Endodermal cell (in vitro differentiated cells): ENCODE results near the gene RAB27B. TPM values are rescaled to one million over a fixed set of nuclear protein-coding genes. Genes with fewer than 3 reads are reported as not detected.

Source experiments
- DNase-seq: peaks from one replicate; pipeline ENCODE4 v3.0.0-alpha.2; 2017
- H3K27ac ChIP-seq: 2 replicates; pipeline ENCODE4 v1.5.1; 2013; ENCODE audit warnings: mild to moderate bottlenecking, low read depth, low read length, moderate library complexity
- H3K27me3 ChIP-seq: 2 replicates; pipeline ENCODE4 v1.6.1; 2013; ENCODE audit warnings: mild to moderate bottlenecking, low read length, moderate library complexity; ENCODE audit not compliant: insufficient read depth, control insufficient read depth, poor library complexity, severe bottlenecking
- H3K36me3 ChIP-seq: 2 replicates; pipeline ENCODE4 v1.7.0; 2013; ENCODE audit warnings: mild to moderate bottlenecking, low read length, moderate library complexity; ENCODE audit not compliant: control insufficient read depth, insufficient read depth
- H3K4me1 ChIP-seq: one replicate; pipeline ENCODE4 v1.7.0; 2013; ENCODE audit warnings: low read length; ENCODE audit not compliant: control insufficient read depth, insufficient read depth
- H3K4me3 ChIP-seq: 2 replicates; pipeline ENCODE4 v1.5.1; 2013; ENCODE audit warnings: mild to moderate bottlenecking, low read length, moderate library complexity
- H3K9ac ChIP-seq: 2 replicates; pipeline ENCODE4 v1.6.1; 2013; ENCODE audit warnings: mild to moderate bottlenecking, low read length, moderate library complexity; ENCODE audit not compliant: poor library complexity, severe bottlenecking; ENCODE audit errors: extremely low read depth
- H3K9me3 ChIP-seq: 2 replicates; pipeline ENCODE4 v1.6.1; 2013; ENCODE audit warnings: mild to moderate bottlenecking, low read length, moderate library complexity; ENCODE audit not compliant: control insufficient read depth
- H3K27ac Mint-ChIP-seq: 2 replicates; pipeline ENCODE4 v1.8.0; 2020; ENCODE audit warnings: mixed read lengths
- H3K27me3 Mint-ChIP-seq: 2 replicates; pipeline ENCODE4 v1.8.0; 2021; ENCODE audit warnings: mild to moderate bottlenecking, mixed read lengths; ENCODE audit not compliant: insufficient read depth
- H3K36me3 Mint-ChIP-seq: 2 replicates; pipeline ENCODE4 v1.8.0; 2020; ENCODE audit warnings: low read depth, mixed read lengths
- H3K4me1 Mint-ChIP-seq: 2 replicates; pipeline ENCODE4 v1.8.0; 2020; ENCODE audit warnings: mixed read lengths
- H3K4me3 Mint-ChIP-seq: 2 replicates; pipeline ENCODE4 v1.8.0; 2020; ENCODE audit warnings: mild to moderate bottlenecking, moderate library complexity, mixed read lengths
- H3K9me3 Mint-ChIP-seq: 2 replicates; pipeline ENCODE4 v1.8.0; 2020; ENCODE audit warnings: mild to moderate bottlenecking, mixed read lengths
- CTCF ChIP-seq: fragments of 200-600 bp; sonication (generic); conservative IDR thresholded peaks from 2 replicates; pipeline ENCODE4 v1.5.0; 2021; ENCODE audit warnings: antibody characterized with exemption, mild to moderate bottlenecking
- WGBS, 2 experiments: methylation state at CpG; one replicate each; pipeline versions ENCODE4 v1.1.5 to v1.1.7; 2013; ENCODE audit warnings: missing lambda C conversion rate in 2 of 2, mixed read lengths in 1 of 2; ENCODE audit not compliant: insufficient coverage in 1 of 2, insufficient read length in 1 of 2; 5-methylcytosine and 5-hydroxymethylcytosine counted together
- total RNA-seq, 2 donors: library from RNA; stranded (reverse); fragmentation: NEBNext Ultra II Directional in 1 of 2; extraction: Animal tissue kit (Norgen Biotek cat#: 25700) in 1 of 2; gene quantifications; 2 replicates in 1 of 2; 3 replicates in 1 of 2; pipeline ENCODE4 v1.2.1, GENCODE V29; 2021

The RAB27B gene
- total RNA-seq, 2 donors from 2014 or later = 0.40 to 0.99 TPM

- Mint-ChIP-seq H3K36me3 (no peaks in the 10 kb centered on the region), H3K9me3 (peaks cover 5% of the 10 kb centered on the region), H3K4me3 (no peak overlapping the region), H3K27ac (no peak overlapping the region), H3K27me3 (no peaks in the 10 kb centered on the region), H3K4me1 (peaks cover 6% of the 10 kb centered on the region)
- no peaks in the 10 kb centered on the region for H3K9me3 ChIP-seq
- WGBS, 2 experiments = 98 to 100% methylated on average over 2 of the region's 2 CpGs
- H3K36me3 ChIP-seq = no peaks in the 10 kb centered on the region
- no peaks in the 10 kb centered on the region for H3K4me1 ChIP-seq
- DNase-seq = no peak
- H3K4me3 ChIP-seq = no peak overlapping the region
- H3K9ac ChIP-seq = no peak overlapping the region
- TF ChIP-seq CTCF = no peak
- no peak overlapping the region for H3K27ac ChIP-seq
- H3K27me3 ChIP-seq = no peaks in the 10 kb centered on the region
These were observed 7.7 kb downstream of the RAB27B start for GRCh38 chr18:54835944-54836343.

GRCh38 chr18:54843314-54843713, 15.0 kb downstream of the RAB27B start:
- WGBS, 2 experiments = 90 to 100% methylated on average over 1 to 2 of the region's 2 CpGs
- H3K9me3 ChIP-seq = no peaks in the 10 kb centered on the region
- no peaks in the 10 kb centered on the region for H3K4me1 ChIP-seq
- no peak overlapping the region for H3K4me3 ChIP-seq
- H3K27me3 ChIP-seq = no peaks in the 10 kb centered on the region
- Mint-ChIP-seq H3K4me3 (no peak overlapping the region), H3K36me3 (no peaks in the 10 kb centered on the region), H3K27me3 (no peaks in the 10 kb centered on the region), H3K27ac (no peak overlapping the region), H3K4me1 (peaks cover 4% of the 10 kb centered on the region), H3K9me3 (no peaks in the 10 kb centered on the region)
- DNase-seq = no peak
- no peak for TF ChIP-seq CTCF
- no peak overlapping the region for H3K27ac ChIP-seq
- H3K9ac ChIP-seq = no peak overlapping the region
- no peaks in the 10 kb centered on the region for H3K36me3 ChIP-seq

- Mint-ChIP-seq H3K27me3 (no peaks in the 10 kb centered on the region), H3K27ac (no peak overlapping the region)
- no peak for TF ChIP-seq CTCF
These were observed 17.5 kb downstream of the RAB27B start for GRCh38 chr18:54845787-54846186.

More at GRCh38 chr18:54845787-54846186, 17.5 kb downstream of the RAB27B start:
- Mint-ChIP-seq H3K4me3 (no peak overlapping the region), H3K9me3 (no peaks in the 10 kb centered on the region), H3K36me3 (no peaks in the 10 kb centered on the region), H3K4me1 (no peaks in the 10 kb centered on the region)
- Histone ChIP-seq H3K27me3 (no peaks in the 10 kb centered on the region), H3K4me1 (no peaks in the 10 kb centered on the region), H3K9me3 (no peaks in the 10 kb centered on the region), H3K9ac (no peak overlapping the region), H3K36me3 (no peaks in the 10 kb centered on the region), H3K4me3 (no peak overlapping the region), H3K27ac (no peak overlapping the region)
- 43% methylated on average over 2 of the region's 2 CpGs; no CpG with 5 or more reads in 1 of the 2 experiments for WGBS, 2 experiments
- no peak for DNase-seq
